Measurements from ENCODE around the gene SLC16A10. TPM values are rescaled to one million over a fixed set of nuclear protein-coding genes. Genes with fewer than 3 reads are reported as not detected.
"Not testable (repeated sequence)": the region's sequence is repeated elsewhere in the genome, so short reads cannot be mapped to it uniquely, and the experiment has no call there.

SLC16A10 gene
- total and polyA plus RNA-seq, 2 of the 8 experiments (the other 6 are each of a cell fraction or from before 2014, with no cell fraction given): 18.6 to 23.2 TPM

- H3K56ac ChIP-seq (replicated peaks; ENCODE audit: insufficient read length, low read depth, low read length); H4K20me1 ChIP-seq (replicated peaks in 1 of 2; ENCODE audit: control insufficient read depth in 1 of 2, insufficient read depth in 2 of 2, low read length in 2 of 2); H3K14ac ChIP-seq (ENCODE audit: insufficient read length); H4K5ac ChIP-seq (ENCODE audit: insufficient read length, low read depth, low read length); H4K8ac ChIP-seq (ENCODE audit: extremely low read depth, insufficient read depth, low read length); H2BK120ac ChIP-seq (replicated peaks; ENCODE audit: low read depth, low read length); H3K18ac ChIP-seq (ENCODE audit: extremely low read depth, low read length); H2AFZ ChIP-seq (ENCODE audit: low read length); H3K9me3 ChIP-seq (ENCODE audit: insufficient read depth in 2 of 2, low read depth in 1 of 2, low read length in 1 of 2); H2BK12ac ChIP-seq (ENCODE audit: low read depth, low read length); H3K4me2 ChIP-seq (ENCODE audit: insufficient read depth in 1 of 2, low read depth in 2 of 2, low read length in 2 of 2); H4K91ac ChIP-seq (replicated peaks; ENCODE audit: insufficient read length, low read length); DNase-seq (ENCODE audit: low read depth in 1 of 2, low spot score in 2 of 2); H3K27me3 ChIP-seq (replicated peaks in 1 of 4; ENCODE audit: control insufficient read depth in 3 of 4, extremely low read depth in 1 of 4, insufficient read depth in 3 of 4, low read length in 3 of 4); H3K4me3 ChIP-seq (ENCODE audit: extremely low read depth in 1 of 4, insufficient read depth in 2 of 4, low read depth in 3 of 4, low read length in 4 of 4); H2AK5ac ChIP-seq (ENCODE audit: low read depth, low read length); H3K23ac ChIP-seq (ENCODE audit: insufficient read length); H2BK15ac ChIP-seq (ENCODE audit: low read length); H3K79me2 ChIP-seq (ENCODE audit: control insufficient read depth in 1 of 2, insufficient read depth in 2 of 2, low read length in 2 of 2); H2BK20ac ChIP-seq (ENCODE audit: low read length); H3K9ac ChIP-seq (replicated peaks in 1 of 4; ENCODE audit: extremely low read depth in 1 of 4, low read depth in 3 of 4, low read length in 3 of 4); H3K79me1 ChIP-seq (ENCODE audit: low read depth, low read length); FAIRE-seq; H3K4ac ChIP-seq (replicated peaks; ENCODE audit: insufficient read length, low read depth, low read length); POLR2A ChIA-PET (ENCODE audit: partially characterized antibody); H2BK5ac ChIP-seq (ENCODE audit: low read depth, low read length); H3K23me2 ChIP-seq (ENCODE audit: low read depth, low read length); H3K4me1 ChIP-seq (replicated peaks in 1 of 4; ENCODE audit: control insufficient read depth in 3 of 4, insufficient read depth in 4 of 4, low read length in 3 of 4); H3K27ac ChIP-seq (ENCODE audit: low read depth, low read length); H3K36me3 ChIP-seq (ENCODE audit: control insufficient read depth in 2 of 4, insufficient read depth in 4 of 4, low read length in 3 of 4): not testable (repeated sequence)
- WGBS, 2 experiments (ENCODE audit: extremely low coverage in 1 of 2, insufficient coverage in 1 of 2, insufficient read length in 1 of 2, insufficient replicate concordance in 2 of 2, low coverage in 1 of 2, low lambda C conversion rate in 2 of 2, missing lambda C conversion rate in 1 of 2): 85% methylated on average over 14 of the region's 14 CpGs; no CpG with 5 or more reads in 1 of the 2 experiments
- CTCF ChIA-PET (ENCODE audit: partially characterized antibody): interaction anchor here (0.6 kb wide), 1 partner anchor 80 kb away, joined by 3 read pairs; no protein-coding TSS in a partner anchor
Measured at GRCh38 chr6:111137489-111138093, 50.3 kb downstream of the SLC16A10 start.
